GM19397 (cell line): Measurements from ENCODE around the gene PRKAG2.

Experiments used
- ATAC-seq: cut with Tn5 transposase; IDR thresholded peaks from one replicate; pipeline ENCODE4 v1.9.1; 2021; ENCODE audit warnings: mild to moderate bottlenecking, moderate library complexity; ENCODE audit not compliant: unreplicated experiment

PRKAG2 gene

GRCh38 chr7:151684408-151685175 is 192.3 kb downstream of the PRKAG2 start:
- no peak for ATAC-seq

GRCh38 chr7:151683615-151684407 is 193.1 kb downstream of the PRKAG2 start:
- ATAC-seq = no peak

- no peak for ATAC-seq
Measured at GRCh38 chr7:151682831-151683614, 193.9 kb downstream of the PRKAG2 start.

GRCh38 chr7:151681726-151682125 is 195.2 kb downstream of the PRKAG2 start:
- no peak for ATAC-seq

- no peak for ATAC-seq
Measured at GRCh38 chr7:151680810-151681209, 196.1 kb downstream of the PRKAG2 start.

GRCh38 chr7:151679881-151680612 is 196.9 kb downstream of the PRKAG2 start:
- no peak for ATAC-seq

GRCh38 chr7:151679071-151679708 is 197.7 kb downstream of the PRKAG2 start:
- no peak for ATAC-seq

- no peak for ATAC-seq
Measured at GRCh38 chr7:151678227-151678604, 198.7 kb downstream of the PRKAG2 start.

- ATAC-seq = no peak
Measured at GRCh38 chr7:151677581-151678226, 199.2 kb downstream of the PRKAG2 start.

- ATAC-seq = no peak
Measured at GRCh38 chr7:151676759-151677158, 200.2 kb downstream of the PRKAG2 start.

GRCh38 chr7:151675196-151675920 is 201.6 kb downstream of the PRKAG2 start:
- no peak for ATAC-seq

GRCh38 chr7:151674161-151674920 is 202.6 kb downstream of the PRKAG2 start:
- no peak for ATAC-seq

GRCh38 chr7:151673216-151673615 is 203.7 kb downstream of the PRKAG2 start:
- no peak for ATAC-seq

- ATAC-seq = no peak
Measured at GRCh38 chr7:151672716-151673115, 204.2 kb downstream of the PRKAG2 start.

GRCh38 chr7:151671514-151671913 is 205.4 kb downstream of the PRKAG2 start:
- no peak for ATAC-seq

- ATAC-seq = no peak
Measured at GRCh38 chr7:151669762-151670161, 207.2 kb downstream of the PRKAG2 start.

GRCh38 chr7:151666886-151667285 is 210.0 kb downstream of the PRKAG2 start:
- no peak for ATAC-seq

- ATAC-seq = no peak
Measured at GRCh38 chr7:151665368-151665767, 211.5 kb downstream of the PRKAG2 start.
